ACC112 (cell line): Measurements from ENCODE around the gene PCSK6.

ENCODE experiments used
- H2AFZ ChIP-seq: fragments of 200-600 bp; sonication (generic); one replicate; pipeline ENCODE4 v1.6.0; 2017; ENCODE audit warnings: antibody characterized with exemption, low read length; ENCODE audit not compliant: unreplicated experiment
- H3K27ac ChIP-seq: fragments of 200-600 bp; sonication (generic); 2 replicates; pipeline ENCODE4 v1.5.1; 2014; ENCODE audit warnings: low read depth, mild to moderate bottlenecking, antibody characterized with exemption, low read length, moderate library complexity
- H3K27me3 ChIP-seq: fragments of 200-600 bp; sonication (generic); 2 replicates; pipeline ENCODE4 v1.6.1; 2014; ENCODE audit warnings: mild to moderate bottlenecking, antibody characterized with exemption, low read length, moderate library complexity, mixed read lengths; ENCODE audit not compliant: insufficient read depth
- H3K36me3 ChIP-seq: fragments of 200-600 bp; sonication (generic); 2 replicates; pipeline ENCODE4 v1.6.1; 2016; ENCODE audit warnings: mild to moderate bottlenecking, antibody characterized with exemption, low read length, moderate library complexity, mixed read lengths; ENCODE audit not compliant: insufficient read depth
- H3K4me1 ChIP-seq: fragments of 200-600 bp; sonication (generic); one replicate; pipeline ENCODE4 v1.6.1; 2016; ENCODE audit warnings: low read length, mixed read lengths; ENCODE audit not compliant: insufficient read depth, unreplicated experiment, control insufficient read depth
- H3K4me3 ChIP-seq: fragments of 200-600 bp; sonication (generic); 2 replicates; pipeline ENCODE4 v1.5.1; 2014; ENCODE audit warnings: mild to moderate bottlenecking, low read depth, low read length
- H3K79me2 ChIP-seq: fragments of 200-600 bp; sonication (generic); one replicate; pipeline ENCODE4 v1.6.0; 2016; ENCODE audit warnings: low read length; ENCODE audit not compliant: control insufficient read depth, unreplicated experiment, insufficient read depth

The PCSK6 gene

GRCh38 chr15:101388046-101388445, 101.5 kb downstream of the PCSK6 start:
- Histone ChIP-seq H3K36me3 (no peaks in the 10 kb centered on the region), H3K4me1 (no peaks in the 10 kb centered on the region)

DNA sequence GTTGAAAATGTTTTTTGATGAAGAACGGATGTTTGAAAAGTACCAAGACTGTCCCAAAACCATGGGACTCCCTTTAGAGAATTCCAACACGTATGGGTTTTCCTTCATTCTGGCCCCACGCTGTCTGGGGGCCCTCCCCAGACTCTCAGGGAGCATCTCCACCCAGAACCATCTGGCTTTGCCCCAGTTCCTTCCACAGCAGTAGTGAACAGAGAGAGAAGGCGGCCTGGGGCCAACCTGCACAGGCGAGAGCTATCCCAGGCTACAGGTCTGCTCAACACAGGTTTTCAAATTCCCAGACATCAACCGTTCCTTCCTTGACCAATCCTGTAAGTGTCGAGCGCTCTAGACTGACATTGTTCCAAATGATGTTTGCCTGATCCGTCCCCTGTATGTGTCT, 101.9 kb downstream of the PCSK6 start:
- Histone ChIP-seq H3K36me3 (no peaks in the 10 kb centered on the region), H3K27me3 (peaks cover 19% of the 10 kb centered on the region), H3K4me1 (no peaks in the 10 kb centered on the region), H3K79me2 (no peaks in the 10 kb centered on the region), H3K4me3 (no peak overlapping the region), H3K27ac (no peak overlapping the region), H2AFZ (no peak overlapping the region)

More at GRCh38 chr15:101388046-101388445, 101.5 kb downstream of the PCSK6 start:
- H3K4me3 ChIP-seq: no peak overlapping the region
- no peaks in the 10 kb centered on the region for H3K79me2 ChIP-seq
- H3K27me3 ChIP-seq: peaks cover 23% of the 10 kb centered on the region
- no peak overlapping the region for H3K27ac ChIP-seq
- no peak overlapping the region for H2AFZ ChIP-seq

GRCh38 chr15:101386967-101387366, 102.5 kb downstream of the PCSK6 start:
- peaks cover 18% of the 10 kb centered on the region; the same call in 1 of the 2 replicates for H3K27me3 ChIP-seq
- no peaks in the 10 kb centered on the region for H3K36me3 ChIP-seq
- H3K27ac ChIP-seq: no peak overlapping the region
- no peak overlapping the region for H3K4me3 ChIP-seq
- H3K4me1 ChIP-seq: no peaks in the 10 kb centered on the region
- H2AFZ ChIP-seq: no peak overlapping the region
- no peaks in the 10 kb centered on the region for H3K79me2 ChIP-seq

GRCh38 chr15:101386006-101386405, 103.5 kb downstream of the PCSK6 start:
- Histone ChIP-seq H3K36me3 (no peaks in the 10 kb centered on the region), H3K79me2 (no peaks in the 10 kb centered on the region), H3K4me3 (no peak overlapping the region), H3K27me3 (peaks cover 16% of the 10 kb centered on the region; the same call in 1 of the 2 replicates), H3K4me1 (no peaks in the 10 kb centered on the region), H3K27ac (no peak overlapping the region), H2AFZ (no peak overlapping the region)

GRCh38 chr15:101384276-101384675, 105.2 kb downstream of the PCSK6 start:
- Histone ChIP-seq H3K36me3 (no peaks in the 10 kb centered on the region), H3K27ac (no peak overlapping the region), H3K79me2 (no peaks in the 10 kb centered on the region), H3K4me3 (no peak overlapping the region), H3K27me3 (0 out of 2 replicates have a peak, but pooled peaks cover 14% of the 10 kb centered on the region), H3K4me1 (no peaks in the 10 kb centered on the region), H2AFZ (no peak overlapping the region)

DNA sequence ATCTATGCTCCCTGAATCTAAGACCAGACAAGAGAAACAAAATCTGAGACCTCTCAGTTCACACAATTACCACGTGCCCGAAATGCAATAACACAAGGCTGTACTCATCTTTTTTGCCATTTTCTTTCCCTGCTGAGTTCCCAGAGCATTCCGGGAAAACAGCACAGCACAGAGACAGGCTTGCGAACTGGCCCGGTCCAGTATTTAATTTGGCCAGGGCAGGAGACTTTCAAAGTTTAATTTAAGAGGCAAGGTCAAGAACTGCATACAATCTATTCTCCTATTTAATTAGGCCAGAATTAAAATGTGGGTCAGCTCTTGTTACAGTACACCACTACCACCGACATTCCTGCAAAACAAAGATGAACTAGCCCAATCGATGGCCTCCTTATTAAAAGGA, 107.0 kb downstream of the PCSK6 start:
- H3K27me3 ChIP-seq: 0 out of 2 replicates have a peak, but pooled peaks cover 10% of the 10 kb centered on the region
- H3K4me3 ChIP-seq: no peak overlapping the region
- H2AFZ ChIP-seq: no peak overlapping the region
- no peaks in the 10 kb centered on the region for H3K36me3 ChIP-seq
- H3K4me1 ChIP-seq: no peaks in the 10 kb centered on the region
- H3K79me2 ChIP-seq: no peaks in the 10 kb centered on the region
- H3K27ac ChIP-seq: no peak overlapping the region

- Histone ChIP-seq H3K79me2 (no peaks in the 10 kb centered on the region), H3K27me3 (0 out of 2 replicates have a peak, but pooled peaks cover 10% of the 10 kb centered on the region), H3K4me1 (no peaks in the 10 kb centered on the region), H3K27ac (no peak overlapping the region), H3K4me3 (no peak overlapping the region), H3K36me3 (no peaks in the 10 kb centered on the region), H2AFZ (no peak overlapping the region)
Observed at GRCh38 chr15:101381671-101382212, 107.8 kb downstream of the PCSK6 start.

DNA sequence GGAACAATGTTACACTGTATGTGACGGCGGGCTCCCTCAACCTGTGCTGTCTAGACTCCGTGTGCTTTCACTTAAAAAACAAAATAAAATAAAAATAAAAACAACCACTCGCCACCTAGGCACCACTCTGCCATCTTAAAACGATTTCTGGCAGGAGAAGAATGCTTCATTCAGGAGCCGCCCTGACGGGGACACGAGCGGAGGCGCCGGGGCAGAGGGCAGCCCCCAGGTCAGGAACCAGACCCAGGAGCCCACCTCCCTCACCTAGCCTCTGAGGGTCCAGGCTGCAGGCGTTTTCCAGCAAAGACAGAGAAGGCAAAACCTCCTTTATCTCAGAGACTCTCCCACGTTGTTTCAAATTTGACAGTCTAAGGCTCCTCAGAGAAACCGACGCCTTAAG, 109.4 kb downstream of the PCSK6 start:
- Histone ChIP-seq H3K27me3 (0 out of 2 replicates have a peak, but pooled peaks cover 5% of the 10 kb centered on the region), H3K27ac (no peak overlapping the region), H3K79me2 (no peaks in the 10 kb centered on the region), H3K36me3 (no peaks in the 10 kb centered on the region), H3K4me1 (no peaks in the 10 kb centered on the region), H3K4me3 (no peak overlapping the region), H2AFZ (no peak overlapping the region)

GRCh38 chr15:101379647-101380046, 109.9 kb downstream of the PCSK6 start:
- H3K27me3 ChIP-seq: peaks cover 3% of the 10 kb centered on the region; the same call in 1 of the 2 replicates
- no peaks in the 10 kb centered on the region for H3K4me1 ChIP-seq
- no peaks in the 10 kb centered on the region for H3K79me2 ChIP-seq
- no peak overlapping the region for H3K27ac ChIP-seq
- no peaks in the 10 kb centered on the region for H3K36me3 ChIP-seq
- no peak overlapping the region for H3K4me3 ChIP-seq
- no peak overlapping the region for H2AFZ ChIP-seq

DNA sequence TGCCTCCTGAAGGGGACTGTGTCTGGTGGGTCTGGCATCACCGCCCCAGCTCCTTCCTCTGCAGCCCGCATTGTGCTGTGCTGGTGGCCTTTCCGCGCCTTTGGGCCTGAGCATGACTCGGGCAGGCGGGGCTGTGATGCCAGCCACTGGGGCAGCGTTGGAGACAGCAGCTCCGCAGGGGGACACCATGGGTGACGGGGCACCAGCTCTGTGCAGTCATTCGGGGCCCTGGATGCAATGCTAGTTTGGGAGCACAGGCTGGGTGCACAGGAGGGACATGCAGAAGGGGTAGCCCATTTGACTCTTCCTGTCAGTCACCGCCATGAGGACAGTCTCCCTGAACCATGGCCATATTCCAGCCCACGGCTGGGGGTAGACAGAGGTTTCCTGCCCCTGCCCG, 110.6 kb downstream of the PCSK6 start:
- peaks cover 6% of the 10 kb centered on the region; the same call in 1 of the 2 replicates for H3K27me3 ChIP-seq
- no peak overlapping the region for H2AFZ ChIP-seq
- H3K36me3 ChIP-seq: no peaks in the 10 kb centered on the region
- no peaks in the 10 kb centered on the region for H3K4me1 ChIP-seq
- no peak overlapping the region for H3K4me3 ChIP-seq
- no peak overlapping the region for H3K27ac ChIP-seq
- no peaks in the 10 kb centered on the region for H3K79me2 ChIP-seq

DNA sequence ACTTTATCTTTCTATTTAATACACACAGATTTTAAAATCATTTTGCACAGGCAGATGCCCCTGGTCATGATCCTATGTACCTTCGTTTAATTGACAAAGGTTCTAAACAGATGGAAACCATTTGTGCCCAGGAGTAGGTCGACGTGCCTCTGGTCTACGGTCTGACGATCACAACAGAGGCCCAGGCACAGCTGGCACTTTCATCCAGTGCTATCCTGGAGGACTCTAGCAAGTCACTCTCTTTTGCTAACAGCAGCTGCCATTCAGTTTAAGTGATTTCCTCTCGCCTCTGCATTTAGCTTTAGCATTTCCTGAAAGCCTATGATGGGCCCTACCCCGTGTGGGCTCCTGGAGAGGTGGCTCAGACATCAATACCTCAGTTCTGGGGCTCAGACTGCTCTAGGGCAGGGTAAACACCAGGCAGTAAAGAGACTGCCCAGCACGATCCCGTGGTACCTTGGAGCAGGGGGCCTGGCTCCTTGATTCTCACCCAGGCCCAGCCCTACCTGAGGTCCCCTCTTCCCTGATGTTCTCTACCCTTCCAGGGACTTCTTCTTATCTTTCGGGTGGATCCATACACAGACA, 111.2 kb downstream of the PCSK6 start:
- Histone ChIP-seq H3K4me3 (no peak overlapping the region), H2AFZ (no peak overlapping the region), H3K4me1 (no peaks in the 10 kb centered on the region), H3K36me3 (no peaks in the 10 kb centered on the region), H3K27ac (no peak overlapping the region), H3K79me2 (no peaks in the 10 kb centered on the region), H3K27me3 (peaks cover 12% of the 10 kb centered on the region)
